Measurements from ENCODE around the gene ADAT2.

The ADAT2 gene

GRCh38 chr6:143397227-143398222 lies 53.0 kb downstream of the ADAT2 start:
- Histone ChIP-seq H3K9me3 (ENCODE audit: control insufficient read depth, insufficient read depth, low read length) (no peaks in the 10 kb centered on the region), H3K36me3 (ENCODE audit: insufficient read depth, low read length) (no peaks in the 10 kb centered on the region), H3K4me1 (ENCODE audit: insufficient read depth, low read length) (peaks cover 15% of the 10 kb centered on the region), H3K9ac (ENCODE audit: low read depth, low read length) (no peak overlapping the region)

DNA sequence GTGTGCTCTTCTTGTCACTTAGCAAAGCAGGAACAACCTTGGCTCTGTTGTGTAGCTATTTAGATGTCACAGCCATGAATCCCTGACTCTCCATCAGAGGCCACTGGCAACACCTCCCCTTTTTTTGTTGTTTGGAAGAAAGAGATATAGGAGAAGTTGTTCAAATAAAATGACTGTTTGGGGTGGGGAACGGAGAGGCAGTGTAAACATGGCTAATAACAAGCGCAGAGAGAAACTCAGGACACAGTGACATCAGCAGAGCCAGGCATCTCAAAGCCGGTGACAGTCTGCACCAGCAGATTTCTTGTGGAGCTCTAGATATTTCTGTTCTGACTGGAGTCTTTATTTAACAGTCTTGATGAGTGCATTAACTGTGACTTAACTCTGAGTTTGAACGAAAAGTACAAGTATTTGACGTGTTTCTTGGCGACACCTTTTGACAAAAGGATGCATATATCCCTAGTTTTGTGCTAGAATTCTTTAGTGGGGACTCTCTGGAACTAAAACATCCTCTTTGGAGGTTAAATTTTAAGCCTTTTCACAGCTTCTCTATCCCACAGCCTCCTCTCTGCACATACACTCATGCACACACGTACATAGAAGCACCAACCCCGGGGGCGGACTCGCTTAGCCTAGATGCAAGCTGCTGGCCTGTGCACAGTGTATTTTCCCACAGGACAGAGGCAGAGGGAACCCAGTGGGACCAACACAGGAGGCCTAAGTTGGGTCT lies 53.8 kb downstream of the ADAT2 start:
- peaks cover 10% of the 10 kb centered on the region for H3K4me1 ChIP-seq (ENCODE audit: insufficient read depth, low read length)
- no peaks in the 10 kb centered on the region for H3K36me3 ChIP-seq (ENCODE audit: insufficient read depth, low read length)
- H3K9ac ChIP-seq (ENCODE audit: low read depth, low read length), result no peak overlapping the region
- H3K9me3 ChIP-seq (ENCODE audit: control insufficient read depth, insufficient read depth, low read length), result no peaks in the 10 kb centered on the region

- no peaks in the 10 kb centered on the region for H3K9me3 ChIP-seq (ENCODE audit: control insufficient read depth, insufficient read depth, low read length)
- H3K9ac ChIP-seq (ENCODE audit: low read depth, low read length), result no peak overlapping the region
- no peaks in the 10 kb centered on the region for H3K36me3 ChIP-seq (ENCODE audit: insufficient read depth, low read length)
- peaks cover 6% of the 10 kb centered on the region for H3K4me1 ChIP-seq (ENCODE audit: insufficient read depth, low read length)
Measured at GRCh38 chr6:143395699-143396098, 54.8 kb downstream of the ADAT2 start.

DNA sequence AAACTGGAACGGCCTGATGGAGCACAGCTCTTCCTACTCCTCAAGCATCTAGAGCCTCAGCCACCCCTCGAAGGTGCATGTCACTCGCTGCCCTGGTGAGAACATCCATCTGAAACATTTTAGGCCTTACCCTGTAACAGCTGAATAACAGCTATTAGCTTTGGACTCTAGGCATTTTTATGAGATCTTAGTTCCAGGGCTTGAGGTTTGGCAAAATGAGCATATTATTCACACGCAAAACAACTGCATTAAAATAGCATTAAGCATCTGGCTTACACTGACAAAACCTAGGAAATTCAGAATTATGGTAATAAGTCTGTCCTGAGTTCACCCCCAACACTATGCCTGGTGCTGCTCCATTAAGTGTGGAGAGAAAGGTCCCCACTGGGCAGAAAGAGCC lies 56.1 kb downstream of the ADAT2 start:
- Histone ChIP-seq H3K9ac (ENCODE audit: low read depth, low read length) (no peak overlapping the region), H3K4me1 (ENCODE audit: insufficient read depth, low read length) (peaks cover 6% of the 10 kb centered on the region), H3K36me3 (ENCODE audit: insufficient read depth, low read length) (no peaks in the 10 kb centered on the region), H3K9me3 (ENCODE audit: control insufficient read depth, insufficient read depth, low read length) (no peaks in the 10 kb centered on the region)

DNA sequence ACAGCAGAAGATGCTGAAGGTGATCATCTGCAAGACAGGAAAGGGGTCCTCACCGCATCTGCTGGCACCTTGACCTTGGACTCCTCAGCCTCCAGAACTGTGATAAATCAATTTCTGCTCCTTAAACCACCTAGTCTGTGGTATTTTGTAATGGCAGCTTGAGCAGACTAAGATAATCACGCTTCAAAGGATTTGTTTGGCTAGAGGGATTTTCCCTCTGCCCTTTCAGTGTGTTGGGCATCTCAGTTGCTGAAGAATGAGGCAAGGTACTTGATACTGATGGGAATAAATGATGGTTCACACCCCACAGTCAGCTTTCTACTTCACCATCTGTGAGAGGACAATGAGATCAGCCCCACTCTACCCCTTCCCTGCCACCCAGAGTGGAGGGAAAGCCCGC lies 60.2 kb downstream of the ADAT2 start:
- no peak overlapping the region for H3K9ac ChIP-seq (ENCODE audit: low read depth, low read length)
- no peaks in the 10 kb centered on the region for H3K36me3 ChIP-seq (ENCODE audit: insufficient read depth, low read length)
- H3K4me1 ChIP-seq (ENCODE audit: insufficient read depth, low read length), result no peaks in the 10 kb centered on the region
- no peaks in the 10 kb centered on the region for H3K9me3 ChIP-seq (ENCODE audit: control insufficient read depth, insufficient read depth, low read length)

- H3K9ac ChIP-seq (ENCODE audit: low read depth, low read length), result no peak overlapping the region
- no peaks in the 10 kb centered on the region for H3K9me3 ChIP-seq (ENCODE audit: control insufficient read depth, insufficient read depth, low read length)
- no peaks in the 10 kb centered on the region for H3K36me3 ChIP-seq (ENCODE audit: insufficient read depth, low read length)
- H3K4me1 ChIP-seq (ENCODE audit: insufficient read depth, low read length), result no peaks in the 10 kb centered on the region
Measured at GRCh38 chr6:143385636-143386035, 64.9 kb downstream of the ADAT2 start.

DNA sequence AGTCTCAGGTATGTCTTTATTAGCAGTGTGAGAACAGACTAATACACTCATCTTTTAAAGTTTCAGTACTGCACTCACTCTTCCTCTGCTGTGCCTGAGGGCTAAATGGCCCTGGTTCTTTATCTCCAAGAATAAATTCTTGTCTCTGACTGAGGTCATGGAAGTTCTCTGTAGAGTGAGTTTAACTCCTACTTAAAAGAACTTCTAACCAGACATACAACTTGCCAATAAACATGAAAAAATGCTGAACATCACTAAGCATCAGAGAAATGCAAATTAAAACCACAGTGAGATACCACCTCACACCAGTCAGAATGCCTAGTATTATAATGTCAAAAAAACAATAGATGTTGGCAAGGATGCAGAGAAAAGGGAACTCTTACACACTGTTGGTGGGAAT lies 73.6 kb downstream of the ADAT2 start:
- H3K4me1 ChIP-seq (ENCODE audit: insufficient read depth, low read length), result no peaks in the 10 kb centered on the region
- H3K36me3 ChIP-seq (ENCODE audit: insufficient read depth, low read length), result no peaks in the 10 kb centered on the region
- H3K9ac ChIP-seq (ENCODE audit: low read depth, low read length), result no peak overlapping the region
- no peaks in the 10 kb centered on the region for H3K9me3 ChIP-seq (ENCODE audit: control insufficient read depth, insufficient read depth, low read length)

- H3K9me3 ChIP-seq (ENCODE audit: control insufficient read depth, insufficient read depth, low read length), result no peaks in the 10 kb centered on the region
- H3K36me3 ChIP-seq (ENCODE audit: insufficient read depth, low read length), result no peaks in the 10 kb centered on the region
- H3K9ac ChIP-seq (ENCODE audit: low read depth, low read length), result no peak overlapping the region
- no peaks in the 10 kb centered on the region for H3K4me1 ChIP-seq (ENCODE audit: insufficient read depth, low read length)
Measured at GRCh38 chr6:143376375-143376774, 74.1 kb downstream of the ADAT2 start.

GRCh38 chr6:143375022-143375585 lies 75.4 kb downstream of the ADAT2 start:
- no peak overlapping the region for H3K9ac ChIP-seq (ENCODE audit: low read depth, low read length)
- H3K9me3 ChIP-seq (ENCODE audit: control insufficient read depth, insufficient read depth, low read length), result no peaks in the 10 kb centered on the region
- no peaks in the 10 kb centered on the region for H3K36me3 ChIP-seq (ENCODE audit: insufficient read depth, low read length)

GRCh38 chr6:143374014-143374413 lies 76.5 kb downstream of the ADAT2 start:
- no peak overlapping the region for H3K9ac ChIP-seq (ENCODE audit: low read depth, low read length)
- no peaks in the 10 kb centered on the region for H3K4me1 ChIP-seq (ENCODE audit: insufficient read depth, low read length)
- H3K36me3 ChIP-seq (ENCODE audit: insufficient read depth, low read length), result no peaks in the 10 kb centered on the region
- no peaks in the 10 kb centered on the region for H3K9me3 ChIP-seq (ENCODE audit: control insufficient read depth, insufficient read depth, low read length)

More at GRCh38 chr6:143375022-143375585, 75.4 kb downstream of the ADAT2 start:
- no peaks in the 10 kb centered on the region for H3K4me1 ChIP-seq (ENCODE audit: insufficient read depth, low read length)
